Measurements from ENCODE around the gene PRR15L. TPM values are rescaled to one million over a fixed set of nuclear protein-coding genes. Genes with fewer than 3 reads are reported as not detected.
"Not testable (repeated sequence)": the region's sequence is repeated elsewhere in the genome, so short reads cannot be mapped to it uniquely, and the experiment has no call there.

Gene PRR15L
- total RNA-seq, 4 donors from 2014 or later, result 9.9 to 45.1 (median 24.3) TPM

DNA sequence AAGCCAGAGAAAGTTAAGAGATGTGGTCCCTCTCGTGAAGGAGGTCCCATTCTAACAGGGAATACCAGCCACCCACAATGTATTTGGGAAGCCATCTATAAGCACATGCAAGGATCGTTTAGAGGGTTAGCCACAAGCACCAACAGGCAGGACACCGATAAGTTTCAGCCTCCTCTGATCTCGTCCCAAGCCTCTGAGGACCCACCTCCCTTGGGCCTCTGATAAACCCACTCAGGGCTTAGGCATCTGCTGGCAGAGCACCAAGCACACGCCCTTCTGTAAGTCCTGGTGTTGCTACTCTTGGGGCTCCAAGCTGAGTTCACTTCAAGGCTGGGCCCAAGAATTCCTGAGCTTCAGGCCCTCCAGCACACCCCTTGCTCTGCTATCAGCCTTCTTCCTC lies 21.7 kb downstream of the PRR15L start:
- DNase-seq (ENCODE audit: low spot score in 2 of 2), result no peak
- 58 to 60% methylated on average over 5 of the region's 5 CpGs for WGBS, 2 donors
- TF ChIP-seq, protein P1, sequence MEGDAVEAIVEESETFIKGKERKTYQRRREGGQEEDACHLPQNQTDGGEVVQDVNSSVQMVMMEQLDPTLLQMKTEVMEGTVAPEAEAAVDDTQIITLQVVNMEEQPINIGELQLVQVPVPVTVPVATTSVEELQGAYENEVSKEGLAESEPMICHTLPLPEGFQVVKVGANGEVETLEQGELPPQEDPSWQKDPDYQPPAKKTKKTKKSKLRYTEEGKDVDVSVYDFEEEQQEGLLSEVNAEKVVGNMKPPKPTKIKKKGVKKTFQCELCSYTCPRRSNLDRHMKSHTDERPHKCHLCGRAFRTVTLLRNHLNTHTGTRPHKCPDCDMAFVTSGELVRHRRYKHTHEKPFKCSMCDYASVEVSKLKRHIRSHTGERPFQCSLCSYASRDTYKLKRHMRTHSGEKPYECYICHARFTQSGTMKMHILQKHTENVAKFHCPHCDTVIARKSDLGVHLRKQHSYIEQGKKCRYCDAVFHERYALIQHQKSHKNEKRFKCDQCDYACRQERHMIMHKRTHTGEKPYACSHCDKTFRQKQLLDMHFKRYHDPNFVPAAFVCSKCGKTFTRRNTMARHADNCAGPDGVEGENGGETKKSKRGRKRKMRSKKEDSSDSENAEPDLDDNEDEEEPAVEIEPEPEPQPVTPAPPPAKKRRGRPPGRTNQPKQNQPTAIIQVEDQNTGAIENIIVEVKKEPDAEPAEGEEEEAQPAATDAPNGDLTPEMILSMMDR (IDR thresholded peaks at IDR 0.05), result no peak
- TF ChIP-seq POLR2A (IDR thresholded peaks at IDR 0.05), result no peak
- H3K4me3 ChIP-seq (ENCODE audit: low read depth, poor library complexity, severe bottlenecking), result no peak overlapping the region
- intact Hi-C loops (cut with DNase I; ENCODE audit: low total_unique reads), result no loop called here

DNA sequence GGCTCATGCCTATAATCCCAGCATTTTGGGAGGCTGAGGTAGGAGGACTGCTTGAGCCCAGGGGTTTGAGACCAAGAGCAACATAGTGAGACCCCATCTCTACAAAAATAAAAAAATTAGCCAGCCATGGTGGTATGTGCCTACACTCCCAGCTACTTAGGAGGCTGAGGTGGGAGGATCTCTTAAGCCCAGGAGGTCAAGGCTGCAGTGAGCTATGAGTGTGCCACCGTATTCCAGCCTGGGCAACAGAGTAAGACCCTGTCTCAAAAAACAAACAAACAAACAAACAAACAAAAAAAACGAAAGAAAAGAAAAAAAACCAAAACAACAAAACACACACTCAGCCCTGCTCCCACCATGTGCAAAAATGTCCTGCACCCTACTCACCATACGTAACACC lies 22.2 kb downstream of the PRR15L start:
- H3K4me3 ChIP-seq (ENCODE audit: low read depth, poor library complexity, severe bottlenecking); intact Hi-C loops (cut with DNase I; ENCODE audit: low total_unique reads); DNase-seq (ENCODE audit: low spot score in 2 of 2): not testable (repeated sequence)
- WGBS, 2 donors, result 89% methylated on average over 3 of the region's 3 CpGs

DNA sequence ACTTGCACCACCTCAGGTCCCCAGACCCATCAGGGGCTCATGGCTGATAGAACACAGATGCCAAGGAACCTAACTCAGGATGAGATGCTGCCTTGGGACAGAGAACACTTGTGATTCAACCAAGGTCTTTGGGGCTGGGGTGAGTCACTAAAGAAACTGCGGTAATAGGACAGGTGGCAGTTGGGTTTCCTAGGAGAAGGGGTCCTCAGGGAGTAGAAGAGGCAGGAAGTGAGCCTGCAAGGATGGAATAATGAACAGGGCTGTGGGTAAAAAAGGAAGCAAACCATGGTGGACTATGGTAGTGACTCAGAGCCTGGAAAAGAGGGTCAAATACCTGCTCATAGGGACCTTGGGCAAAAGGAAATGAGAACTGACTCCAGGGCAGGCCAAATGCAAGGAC lies 22.8 kb downstream of the PRR15L start:
- no peak overlapping the region for H3K4me3 ChIP-seq (ENCODE audit: low read depth, poor library complexity, severe bottlenecking)
- DNase-seq (ENCODE audit: low spot score in 2 of 2), result no peak
- TF ChIP-seq, protein P1 (IDR thresholded peaks at IDR 0.05), result no peak
- TF ChIP-seq POLR2A (IDR thresholded peaks at IDR 0.05), result no peak
- WGBS, 2 donors, result 77 to 88% methylated on average over 1 of the region's 1 CpG
- intact Hi-C loops (cut with DNase I; ENCODE audit: low total_unique reads), result no loop called here

DNA sequence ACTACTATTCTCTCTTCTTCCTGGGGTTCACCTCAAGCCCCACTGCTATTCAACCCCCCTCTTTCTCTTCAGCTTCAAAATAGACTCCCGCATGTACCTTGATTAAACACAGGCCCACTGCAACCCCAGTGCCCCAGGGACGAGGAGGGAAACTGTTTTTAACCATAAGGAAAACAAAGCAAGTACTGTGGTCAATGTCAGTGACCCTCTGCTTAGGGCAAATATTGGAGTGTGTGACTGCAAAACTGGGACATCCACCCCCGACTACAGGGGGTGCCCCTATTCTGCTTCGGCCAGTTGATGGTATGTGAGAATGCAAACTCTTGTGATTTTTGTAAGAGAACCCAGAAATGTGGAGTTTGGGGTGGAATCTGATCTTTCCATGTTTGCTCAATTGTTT lies 25.8 kb downstream of the PRR15L start:
- intact Hi-C loops (cut with DNase I; ENCODE audit: low total_unique reads), result no loop called here
- no peak overlapping the region for H3K4me3 ChIP-seq (ENCODE audit: low read depth, poor library complexity, severe bottlenecking)
- 84 to 86% methylated on average over 4 of the region's 4 CpGs for WGBS, 2 donors
- no peak for TF ChIP-seq POLR2A (IDR thresholded peaks at IDR 0.05)
- TF ChIP-seq, protein P1 (IDR thresholded peaks at IDR 0.05), result no peak
- DNase-seq (ENCODE audit: low spot score in 2 of 2), result no peak

DNA sequence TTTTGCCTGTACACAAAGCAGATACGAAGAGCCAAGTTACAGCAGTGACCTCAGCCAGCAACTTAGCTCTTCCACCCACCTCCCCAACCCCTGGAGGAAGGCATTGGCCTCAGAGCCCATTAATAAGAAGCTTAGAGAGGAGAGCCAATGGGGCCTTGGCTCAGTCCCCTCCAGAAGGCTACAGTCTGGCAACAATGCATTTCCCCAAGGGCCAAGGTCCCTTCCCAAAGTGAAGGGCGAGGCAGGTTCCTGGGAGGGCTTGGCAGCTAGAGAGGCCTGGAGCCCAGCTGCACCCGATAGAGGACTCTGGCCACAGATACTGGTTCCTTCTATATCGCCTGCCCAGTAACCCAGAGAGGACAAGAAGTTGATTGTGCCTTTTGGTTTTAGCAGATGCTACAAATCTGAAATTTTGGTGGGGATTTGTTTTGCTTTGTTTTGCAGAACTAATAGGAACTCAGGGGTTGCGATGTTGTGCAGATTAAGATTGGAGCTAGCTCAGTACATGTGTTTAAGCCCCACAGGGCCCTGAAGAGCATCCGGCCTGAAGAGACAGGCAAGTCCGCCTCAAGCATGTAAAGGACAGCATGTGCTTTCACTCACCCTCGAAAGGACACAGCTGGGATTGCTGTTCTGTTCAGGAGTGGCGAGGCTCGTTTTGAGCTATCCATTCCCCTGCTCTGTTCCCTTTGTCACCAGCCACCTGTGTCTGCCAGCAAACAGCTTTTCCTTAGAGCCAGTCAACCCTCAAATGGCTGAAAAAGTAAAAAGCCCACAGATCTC lies 28.3 kb downstream of the PRR15L start:
- DNase-seq (ENCODE audit: low spot score in 2 of 2), result no peak
- intact Hi-C loops (cut with DNase I; ENCODE audit: low total_unique reads), result no loop called here
- WGBS, 2 donors, result 60 to 77% methylated on average over 10 of the region's 10 CpGs
- H3K4me3 ChIP-seq (ENCODE audit: low read depth, poor library complexity, severe bottlenecking), result no peak overlapping the region
- no peak for TF ChIP-seq POLR2A (IDR thresholded peaks at IDR 0.05)
- TF ChIP-seq, protein P1 (IDR thresholded peaks at IDR 0.05), result no peak

DNA sequence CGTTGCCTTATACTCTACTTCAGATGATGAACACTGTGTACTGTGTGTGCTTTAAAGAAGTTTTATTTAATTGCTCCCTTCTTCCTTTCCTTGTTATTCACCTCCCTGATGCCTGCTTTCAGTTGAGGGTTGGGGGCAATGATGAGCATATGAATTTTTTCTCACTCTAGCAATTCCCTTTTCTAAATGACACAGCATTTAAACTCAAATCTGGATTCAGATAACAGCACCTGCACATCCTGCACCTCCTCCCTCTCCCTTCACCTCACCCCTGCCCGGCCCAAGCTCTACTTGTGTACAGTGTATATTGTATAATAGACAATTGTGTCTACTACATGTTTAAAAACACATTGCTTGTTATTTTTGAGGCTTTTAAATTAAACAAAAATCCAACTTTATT lies 29.3 kb downstream of the PRR15L start:
- intact Hi-C loops (cut with DNase I; ENCODE audit: low total_unique reads), result no loop called here
- TF ChIP-seq, protein P1 (IDR thresholded peaks at IDR 0.05), result no peak
- no peak overlapping the region for H3K4me3 ChIP-seq (ENCODE audit: low read depth, poor library complexity, severe bottlenecking)
- no peak for DNase-seq (ENCODE audit: low spot score in 2 of 2)
- 68 to 75% methylated on average over 2 of the region's 2 CpGs for WGBS, 2 donors

All from lower leg skin (tissue), 4 donors.